Measurements from ENCODE around the gene CPNE4.

CPNE4 gene

GRCh38 chr3:131917006-131917405, 117.8 kb downstream of the CPNE4 start:
- H3K9me2 ChIP-seq (replicated peaks; ENCODE audit: control insufficient read depth, low read length) = no peaks in the 10 kb centered on the region
- H3F3A ChIP-seq (ENCODE audit: control insufficient read depth, insufficient read depth) = no peaks in the 10 kb centered on the region
- H3K9me3 ChIP-seq (ENCODE audit: control insufficient read depth, insufficient read depth, low read length) = no peaks in the 10 kb centered on the region
- H3K4me2 ChIP-seq (ENCODE audit: low read length) = no peak overlapping the region
- H3K4me3 ChIP-seq (ENCODE audit: low read length) = no peak overlapping the region
- H3K4me1 ChIP-seq (ENCODE audit: control insufficient read depth, low read length) = no peaks in the 10 kb centered on the region
- no peaks in the 10 kb centered on the region for H3K79me2 ChIP-seq (ENCODE audit: control insufficient read depth, low read length)
- no peaks in the 10 kb centered on the region for H4K20me1 ChIP-seq (ENCODE audit: control insufficient read depth, insufficient read depth, low read depth, low read length)
- H3K27me3 ChIP-seq (ENCODE audit: control insufficient read depth, low read length) = no peaks in the 10 kb centered on the region
- TF ChIP-seq CTCF (IDR thresholded peaks at IDR 0.05; ENCODE audit: low read depth, low read length, poor library complexity, severe bottlenecking) (no peak), EZH2phosphoT487 (IDR thresholded peaks at IDR 0.05; ENCODE audit: borderline replicate concordance, low read length) (no peak)
- no peaks in the 10 kb centered on the region for H3K36me3 ChIP-seq (ENCODE audit: control insufficient read depth, low read length)
- H3K27ac ChIP-seq (ENCODE audit: low read depth, low read length) = no peak overlapping the region

- Histone ChIP-seq H3K79me2 (ENCODE audit: control insufficient read depth, low read length) (no peaks in the 10 kb centered on the region), H3K9me3 (ENCODE audit: control insufficient read depth, insufficient read depth, low read length) (no peaks in the 10 kb centered on the region), H3K4me3 (ENCODE audit: low read length) (no peak overlapping the region), H3K4me2 (ENCODE audit: low read length) (no peak overlapping the region), H3K27ac (ENCODE audit: low read depth, low read length) (no peak overlapping the region), H3F3A (ENCODE audit: control insufficient read depth, insufficient read depth) (no peaks in the 10 kb centered on the region), H3K36me3 (ENCODE audit: control insufficient read depth, low read length) (no peaks in the 10 kb centered on the region), H3K9me2 (replicated peaks; ENCODE audit: control insufficient read depth, low read length) (no peaks in the 10 kb centered on the region), H3K4me1 (ENCODE audit: control insufficient read depth, low read length) (no peaks in the 10 kb centered on the region), H3K27me3 (ENCODE audit: control insufficient read depth, low read length) (no peaks in the 10 kb centered on the region), H4K20me1 (ENCODE audit: control insufficient read depth, insufficient read depth, low read depth, low read length) (no peaks in the 10 kb centered on the region)
- no peak for TF ChIP-seq CTCF (IDR thresholded peaks at IDR 0.05; ENCODE audit: low read depth, low read length, poor library complexity, severe bottlenecking)
- no peak for TF ChIP-seq EZH2phosphoT487 (IDR thresholded peaks at IDR 0.05; ENCODE audit: borderline replicate concordance, low read length)
Observed at GRCh38 chr3:131914090-131914691, 120.6 kb downstream of the CPNE4 start.

- H3K4me1 ChIP-seq (ENCODE audit: control insufficient read depth, low read length) = no peaks in the 10 kb centered on the region
- H3K27me3 ChIP-seq (ENCODE audit: control insufficient read depth, low read length) = no peaks in the 10 kb centered on the region
- H3K36me3 ChIP-seq (ENCODE audit: control insufficient read depth, low read length) = no peaks in the 10 kb centered on the region
- H4K20me1 ChIP-seq (ENCODE audit: control insufficient read depth, insufficient read depth, low read depth, low read length) = no peaks in the 10 kb centered on the region
- no peak overlapping the region for H3K27ac ChIP-seq (ENCODE audit: low read depth, low read length)
- no peaks in the 10 kb centered on the region for H3K79me2 ChIP-seq (ENCODE audit: control insufficient read depth, low read length)
- no peaks in the 10 kb centered on the region for H3F3A ChIP-seq (ENCODE audit: control insufficient read depth, insufficient read depth)
- no peak overlapping the region for H3K4me3 ChIP-seq (ENCODE audit: low read length)
- no peaks in the 10 kb centered on the region for H3K9me3 ChIP-seq (ENCODE audit: control insufficient read depth, insufficient read depth, low read length)
- no peak overlapping the region for H3K4me2 ChIP-seq (ENCODE audit: low read length)
- no peaks in the 10 kb centered on the region for H3K9me2 ChIP-seq (replicated peaks; ENCODE audit: control insufficient read depth, low read length)
- TF ChIP-seq CTCF (IDR thresholded peaks at IDR 0.05; ENCODE audit: low read depth, low read length, poor library complexity, severe bottlenecking) = no peak
- TF ChIP-seq EZH2phosphoT487 (IDR thresholded peaks at IDR 0.05; ENCODE audit: borderline replicate concordance, low read length) = no peak
Observed at GRCh38 chr3:131912255-131912654, 122.6 kb downstream of the CPNE4 start.

Data from DOHH2 (cell line).